ENCODE data around the gene JAML.

JAML gene, protein sequence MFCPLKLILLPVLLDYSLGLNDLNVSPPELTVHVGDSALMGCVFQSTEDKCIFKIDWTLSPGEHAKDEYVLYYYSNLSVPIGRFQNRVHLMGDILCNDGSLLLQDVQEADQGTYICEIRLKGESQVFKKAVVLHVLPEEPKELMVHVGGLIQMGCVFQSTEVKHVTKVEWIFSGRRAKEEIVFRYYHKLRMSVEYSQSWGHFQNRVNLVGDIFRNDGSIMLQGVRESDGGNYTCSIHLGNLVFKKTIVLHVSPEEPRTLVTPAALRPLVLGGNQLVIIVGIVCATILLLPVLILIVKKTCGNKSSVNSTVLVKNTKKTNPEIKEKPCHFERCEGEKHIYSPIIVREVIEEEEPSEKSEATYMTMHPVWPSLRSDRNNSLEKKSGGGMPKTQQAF

DNA sequence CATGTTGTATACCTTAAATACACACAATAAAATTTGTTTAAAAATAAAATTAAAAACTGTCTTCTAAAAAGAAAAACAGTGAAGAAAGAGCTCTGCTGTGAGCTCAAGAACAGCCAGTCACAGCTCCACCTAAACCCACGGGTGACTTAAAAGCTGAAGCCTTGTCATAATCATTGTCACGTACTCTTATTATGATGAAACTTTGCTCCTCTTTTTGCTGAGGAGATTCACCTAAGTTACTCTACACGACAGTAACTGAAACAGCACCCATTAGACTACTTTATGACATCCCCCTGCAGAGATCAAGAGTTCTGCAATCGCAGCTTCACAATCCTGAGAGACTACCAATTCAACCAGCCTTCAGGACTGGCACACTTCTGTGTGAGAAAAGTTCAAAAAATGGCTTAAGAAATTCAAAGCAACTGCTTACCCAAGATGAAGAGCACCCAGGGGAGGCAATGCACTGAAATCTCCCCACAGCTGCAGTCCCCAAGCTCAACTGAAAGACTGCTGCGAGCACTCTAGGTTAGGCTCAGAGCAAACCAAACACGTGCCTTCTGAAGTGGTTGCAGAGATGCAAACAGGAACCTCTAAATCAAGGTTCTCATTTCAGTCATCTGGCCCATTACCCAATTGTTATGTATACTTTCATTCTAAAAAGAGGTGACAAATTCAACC lies at the start of gene JAML:
Gene JAML, minus strand, starts transcription at position 501 of the 678 bp plus-strand sequence. CDS start 10,145 bp downstream, outside the sequence.
- peaks cover 59 to 100% (median 63%) of the 10 kb centered on the region in 10 experiments for H3K4me1 ChIP-seq
- no peaks in the 10 kb centered on the region for H4K20me1 ChIP-seq
- peaks cover 0 to 13% (median 0%) of the 10 kb centered on the region in 11 experiments; a peak in 3 of 22 replicates for H3K9me3 ChIP-seq (replicated peaks in 1 of 11)
- TF ChIP-seq Cebpa-rat (IDR thresholded peaks at IDR 0.05), result peak in 5 of 11 experiments; percentile 76 to 96 (median 86); a peak in 9 of 22 replicates
- H3K4me3 ChIP-seq, result peak within 1 kb of the TSS in 4 of 10 experiments; percentile 22 to 48 (median 46); a peak in 6 of 20 replicates
- peaks cover 0 to 15% (median 0%) of the 10 kb centered on the region in 11 experiments; a peak in 1 of 22 replicates for H3K36me3 ChIP-seq
- peak within 1 kb of the TSS; percentile 19 to 82 (median 62) for H3K27ac ChIP-seq
- H3K4me2 ChIP-seq, result peak within 1 kb of the TSS; percentile 64 to 99 (median 75)
- H3K27me3 ChIP-seq, result peaks cover 0 to 7% (median 0%) of the 10 kb centered on the region in 11 experiments; a peak in 1 of 22 replicates
- peak within 1 kb of the TSS; percentile 1 to 76 (median 46); a peak in 20 of 22 replicates for H3K9ac ChIP-seq

DNA sequence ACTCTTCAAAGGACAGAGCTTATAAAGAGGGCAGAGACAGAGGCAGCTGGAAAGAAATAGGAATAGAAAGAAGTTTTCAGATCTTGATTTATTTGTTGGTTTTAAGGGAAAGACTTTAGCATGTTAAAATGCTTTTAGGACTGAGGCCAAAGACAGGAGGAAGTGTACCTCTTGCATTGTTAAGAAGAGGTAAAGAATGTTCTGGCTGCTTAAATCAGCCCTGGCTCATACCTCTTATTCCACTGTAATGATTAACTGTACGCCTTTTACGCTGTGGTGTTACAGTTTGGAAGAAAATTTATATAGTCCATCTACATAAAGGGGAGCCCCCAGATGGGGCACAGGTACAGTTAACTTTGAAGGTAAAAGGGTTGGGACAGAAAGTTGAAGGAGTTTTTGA lies 49.4 kb upstream of the JAML start:
- no peak overlapping the region for H3K4me2 ChIP-seq
- peaks cover 0 to 12% (median 0%) of the 10 kb centered on the region in 10 experiments; a peak in 6 of 20 replicates for H3K4me1 ChIP-seq
- H4K20me1 ChIP-seq, result no peaks in the 10 kb centered on the region
- no peak for TF ChIP-seq Cebpa-rat (IDR thresholded peaks at IDR 0.05)
- H3K9ac ChIP-seq, result no peak overlapping the region
- H3K4me3 ChIP-seq, result no peak overlapping the region
- H3K9me3 ChIP-seq (replicated peaks in 1 of 11), result no peaks in the 10 kb centered on the region
- no peaks in the 10 kb centered on the region for H3K27me3 ChIP-seq
- no peak overlapping the region for H3K27ac ChIP-seq
- no peaks in the 10 kb centered on the region for H3K36me3 ChIP-seq

DNA sequence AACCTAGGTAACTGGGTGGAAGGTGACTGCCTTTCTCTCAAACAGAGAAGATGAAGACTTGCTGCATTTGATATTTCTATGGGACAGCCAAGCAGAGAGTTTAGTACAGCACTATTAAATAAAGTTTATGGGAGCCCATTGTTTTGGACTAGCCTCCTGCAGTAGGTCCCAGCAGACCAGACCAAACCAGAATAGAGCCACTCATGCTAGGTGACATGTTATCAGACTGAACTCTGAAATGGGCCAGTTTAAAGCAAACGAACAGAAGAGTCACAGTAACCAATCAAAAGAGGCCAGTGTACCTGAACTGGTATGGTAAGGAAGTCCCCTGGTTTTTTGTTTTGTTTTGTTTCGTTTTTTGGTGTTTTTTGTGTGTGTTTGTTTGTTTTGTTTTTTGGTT lies 47.2 kb upstream of the JAML start:
- no peak overlapping the region for H3K9ac ChIP-seq
- H3K4me1 ChIP-seq, result peaks cover under 1 to 17% (median 15%) of the 10 kb centered on the region in 10 experiments; a peak in 18 of 20 replicates
- no peaks in the 10 kb centered on the region for H3K27me3 ChIP-seq
- no peak overlapping the region for H3K27ac ChIP-seq
- no peaks in the 10 kb centered on the region for H3K9me3 ChIP-seq (replicated peaks in 1 of 11)
- TF ChIP-seq Cebpa-rat (IDR thresholded peaks at IDR 0.05), result no peak
- H3K36me3 ChIP-seq, result no peaks in the 10 kb centered on the region
- no peaks in the 10 kb centered on the region for H4K20me1 ChIP-seq
- H3K4me2 ChIP-seq, result no peak overlapping the region
- H3K4me3 ChIP-seq, result no peak overlapping the region

GRCh38 chr11:118267486-118267885 lies 42.7 kb upstream of the JAML start:
- Histone ChIP-seq H3K27me3 (peaks cover 24 to 38% (median 37%) of the 10 kb centered on the region in 11 experiments), H3K9ac (no peak overlapping the region), H3K4me1 (peaks cover 11 to 22% (median 17%) of the 10 kb centered on the region in 10 experiments), H3K4me2 (peak overlapping the region in 10 of 11 experiments; percentile 1 to 63 (median 52); a peak in 17 of 22 replicates), H3K36me3 (no peaks in the 10 kb centered on the region), H4K20me1 (no peaks in the 10 kb centered on the region), H3K4me3 (no peak overlapping the region), H3K9me3 (replicated peaks in 1 of 11) (no peaks in the 10 kb centered on the region), H3K27ac (no peak overlapping the region)
- TF ChIP-seq Cebpa-rat (IDR thresholded peaks at IDR 0.05), result no peak

DNA sequence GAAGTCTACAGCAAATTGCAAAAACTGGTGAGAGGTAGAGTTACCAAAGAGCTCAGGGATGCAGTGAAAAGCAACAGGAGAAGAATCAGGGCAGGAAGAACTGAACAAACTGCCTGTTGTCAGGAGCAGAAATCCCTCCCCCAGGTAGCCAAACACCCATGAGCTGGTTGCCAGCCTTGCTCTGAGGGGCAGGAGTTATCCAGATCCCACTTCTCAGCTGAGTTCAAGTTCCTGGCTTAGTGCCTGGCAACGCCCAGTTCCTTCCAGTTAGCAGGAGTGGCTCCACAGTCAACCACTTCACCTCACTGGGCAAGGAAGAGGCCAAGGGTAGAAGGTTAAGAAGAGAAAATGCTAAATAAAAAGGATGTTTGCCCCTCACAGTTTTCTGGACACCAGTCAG lies 41.1 kb upstream of the JAML start:
- peaks cover 24 to 43% (median 38%) of the 10 kb centered on the region in 11 experiments for H3K27me3 ChIP-seq
- peaks cover 12 to 22% (median 17%) of the 10 kb centered on the region in 10 experiments for H3K4me1 ChIP-seq
- no peaks in the 10 kb centered on the region for H4K20me1 ChIP-seq
- H3K27ac ChIP-seq, result no peak overlapping the region
- no peaks in the 10 kb centered on the region for H3K9me3 ChIP-seq (replicated peaks in 1 of 11)
- TF ChIP-seq Cebpa-rat (IDR thresholded peaks at IDR 0.05), result no peak
- no peak overlapping the region for H3K4me3 ChIP-seq
- no peaks in the 10 kb centered on the region for H3K36me3 ChIP-seq
- peak overlapping the region in 3 of 11 experiments; percentile 25 to 57 (median 29); a peak in 6 of 22 replicates for H3K4me2 ChIP-seq
- H3K9ac ChIP-seq, result no peak overlapping the region

DNA sequence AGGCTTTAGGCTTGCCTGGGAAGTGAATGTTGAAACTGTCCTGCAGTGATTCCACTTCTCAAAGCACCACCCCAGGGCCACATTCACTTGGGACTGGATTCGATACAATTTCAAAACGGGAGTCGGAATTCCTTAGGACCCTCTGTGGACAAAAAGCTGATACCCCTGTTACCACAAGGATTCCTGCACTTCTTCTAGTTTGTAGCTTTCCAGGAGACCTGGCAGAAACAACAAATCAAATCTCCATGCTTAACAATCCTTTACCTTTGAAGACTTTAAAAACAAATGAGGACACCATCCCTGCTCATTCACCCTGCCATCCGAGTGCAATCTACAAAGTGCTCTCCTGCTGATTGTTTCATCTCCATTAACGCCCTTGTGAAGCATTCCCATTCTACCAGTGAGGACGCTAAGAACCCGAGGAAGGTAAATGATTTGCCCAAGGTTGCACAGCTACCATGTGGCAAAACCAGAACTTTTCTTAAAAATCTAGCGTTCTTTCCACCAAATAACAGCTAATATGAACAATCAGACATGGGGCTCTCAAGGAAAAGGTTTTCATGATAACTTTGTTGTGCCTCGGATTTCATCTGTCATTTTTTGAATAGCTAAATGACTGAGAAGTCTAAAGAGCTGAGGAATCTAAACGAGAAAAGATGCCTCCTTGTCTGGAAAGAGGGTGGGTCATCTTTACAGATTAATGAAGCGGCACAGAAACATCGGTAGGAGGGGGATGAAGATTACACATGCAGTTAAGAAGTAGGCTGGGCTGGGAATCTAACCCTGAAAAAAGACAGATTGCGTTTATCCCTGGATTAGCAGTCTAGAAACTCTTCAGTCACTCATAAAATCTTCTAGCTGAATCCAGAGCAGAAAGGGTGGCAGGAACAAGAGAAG lies 40.0 kb upstream of the JAML start:
- Histone ChIP-seq H3K4me2 (no peak overlapping the region; a peak in 1 of 22 replicates), H3K9me3 (replicated peaks in 1 of 11) (no peaks in the 10 kb centered on the region), H3K4me3 (no peak overlapping the region), H3K36me3 (no peaks in the 10 kb centered on the region), H3K4me1 (peaks cover 12 to 22% (median 17%) of the 10 kb centered on the region in 10 experiments), H3K27ac (no peak overlapping the region), H3K27me3 (peaks cover 24 to 43% (median 38%) of the 10 kb centered on the region in 11 experiments), H3K9ac (no peak overlapping the region), H4K20me1 (no peaks in the 10 kb centered on the region)
- no peak for TF ChIP-seq Cebpa-rat (IDR thresholded peaks at IDR 0.05)

GRCh38 chr11:118263695-118264568 lies 39.1 kb upstream of the JAML start, which contains the start of gene MPZL2:
MPZL2 (minus strand) TSS chr11:118264297; CDS start chr11:118264153, 144 bp downstream.
- Histone ChIP-seq H3K27me3 (peaks cover 24 to 43% (median 38%) of the 10 kb centered on the region in 11 experiments), H3K4me1 (peaks cover 12 to 22% (median 17%) of the 10 kb centered on the region in 10 experiments), H4K20me1 (no peaks in the 10 kb centered on the region), H3K36me3 (no peaks in the 10 kb centered on the region), H3K9ac (no peak within 1 kb of the TSS), H3K9me3 (replicated peaks in 1 of 11) (peaks cover 0 to 6% (median 3%) of the 10 kb centered on the region in 11 experiments; a peak in 10 of 22 replicates), H3K4me3 (no peak within 1 kb of the TSS), H3K27ac (no peak within 1 kb of the TSS), H3K4me2 (peak within 1 kb of the TSS in 2 of 11 experiments; percentile 6 to 30; a peak in 3 of 22 replicates)
- TF ChIP-seq Cebpa-rat (IDR thresholded peaks at IDR 0.05), result no peak
